Central memory CD4-positive, alpha-beta T cell (primary cell): ENCODE measurements around the gene ACACA.
"Not testable (repeated sequence)": the region's sequence is repeated elsewhere in the genome, so short reads cannot be mapped to it uniquely, and the experiment has no call there.

ENCODE experiments used
- DNase-seq: peaks from one replicate; pipeline ENCODE4 v3.0.0; 2022

The ACACA gene

GRCh38 chr17:37164057-37164456 lies 242.6 kb downstream of the ACACA start:
- no peak for DNase-seq

- DNase-seq, result no peak
Observed at GRCh38 chr17:37162800-37163199, 243.8 kb downstream of the ACACA start.

GRCh38 chr17:37160944-37161343 lies 245.7 kb downstream of the ACACA start:
- no peak for DNase-seq

GRCh38 chr17:37158290-37158689 lies 248.3 kb downstream of the ACACA start:
- no peak for DNase-seq

GRCh38 chr17:37148156-37148555 lies 258.5 kb downstream of the ACACA start:
- no peak for DNase-seq

- DNase-seq, result no peak
Observed at GRCh38 chr17:37147301-37147812, 259.3 kb downstream of the ACACA start.

- no peak for DNase-seq
Observed at GRCh38 chr17:37146086-37147064, 260.3 kb downstream of the ACACA start.

GRCh38 chr17:37144075-37144701 lies 262.4 kb downstream of the ACACA start:
- no peak for DNase-seq

- not testable (repeated sequence) for DNase-seq
Observed at GRCh38 chr17:37143558-37143957, 263.1 kb downstream of the ACACA start.

GRCh38 chr17:37142294-37142896 lies 264.2 kb downstream of the ACACA start:
- DNase-seq, result no peak

GRCh38 chr17:37138571-37139120 lies 268.0 kb downstream of the ACACA start:
- no peak for DNase-seq

- no peak for DNase-seq
Observed at GRCh38 chr17:37137906-37138514, 268.6 kb downstream of the ACACA start.

- no peak for DNase-seq
Observed at GRCh38 chr17:37137070-37137610, 269.5 kb downstream of the ACACA start.

GRCh38 chr17:37135576-37135975 lies 271.1 kb downstream of the ACACA start:
- no peak for DNase-seq

- no peak for DNase-seq
Observed at GRCh38 chr17:37134050-37134449, 272.6 kb downstream of the ACACA start.

GRCh38 chr17:37133136-37133535 lies 273.5 kb downstream of the ACACA start:
- DNase-seq, result no peak

- DNase-seq, result no peak
Observed at GRCh38 chr17:37131669-37132611, 274.7 kb downstream of the ACACA start.

- no peak for DNase-seq
Observed at GRCh38 chr17:37130984-37131446, 275.6 kb downstream of the ACACA start.

GRCh38 chr17:37124821-37125173 lies 281.8 kb downstream of the ACACA start:
- DNase-seq, result no peak

- no peak for DNase-seq
Observed at GRCh38 chr17:37123941-37124820, 282.5 kb downstream of the ACACA start.
